RCC 7860 (cell line): ENCODE results near the gene SYF2.

Source experiments
- DNase-seq: peaks from one replicate; pipeline ENCODE4 v3.0.0-alpha.2; 2015; ENCODE audit warnings: low spot score
- FAIRE-seq: peaks from 2 replicates; lab custom pipeline; 2012; peaks lifted over from hg19 to GRCh38; lab: Jason Lieb, UNC

The SYF2 gene

GRCh38 chr1:25186161-25187007, 45.9 kb downstream of the SYF2 start:
- DNase-seq = no peak
- FAIRE-seq = no peak

DNA sequence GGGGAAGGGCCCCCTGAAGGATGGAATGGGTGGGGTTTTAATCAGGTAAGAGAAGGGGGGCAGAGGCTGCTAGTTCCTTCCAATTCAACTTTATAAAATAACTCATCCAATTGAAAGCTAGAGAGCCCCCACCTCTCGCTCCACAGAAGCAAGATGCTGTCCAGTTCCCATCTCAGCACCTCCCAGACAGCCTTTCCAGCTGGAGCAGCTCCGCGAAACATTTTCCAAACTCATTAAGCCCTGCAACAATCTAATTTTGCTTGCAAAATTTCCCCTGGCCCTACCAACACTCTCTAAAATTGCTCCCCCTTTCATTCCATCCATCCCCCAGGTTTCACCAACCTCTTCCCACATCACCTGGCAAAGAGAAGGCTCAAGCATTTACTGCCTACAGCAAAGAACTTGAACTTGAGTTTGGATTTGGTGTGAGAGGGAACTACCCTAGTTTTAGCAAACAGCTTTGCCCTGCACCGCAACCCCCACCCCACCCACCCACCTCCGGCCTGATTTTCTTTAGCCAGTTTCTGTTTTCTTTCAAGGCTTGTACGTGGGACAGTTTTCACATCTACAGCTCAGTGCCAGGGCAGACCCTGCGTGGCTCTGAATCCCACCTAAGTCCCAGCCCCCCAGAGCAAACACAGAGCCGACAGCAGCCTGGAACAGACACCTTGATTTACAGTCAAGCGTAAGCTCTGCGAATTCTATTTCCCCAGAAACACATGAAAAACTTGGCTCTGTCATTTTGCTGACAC, 46.7 kb downstream of the SYF2 start:
- FAIRE-seq = no peak
- DNase-seq = no peak

DNA sequence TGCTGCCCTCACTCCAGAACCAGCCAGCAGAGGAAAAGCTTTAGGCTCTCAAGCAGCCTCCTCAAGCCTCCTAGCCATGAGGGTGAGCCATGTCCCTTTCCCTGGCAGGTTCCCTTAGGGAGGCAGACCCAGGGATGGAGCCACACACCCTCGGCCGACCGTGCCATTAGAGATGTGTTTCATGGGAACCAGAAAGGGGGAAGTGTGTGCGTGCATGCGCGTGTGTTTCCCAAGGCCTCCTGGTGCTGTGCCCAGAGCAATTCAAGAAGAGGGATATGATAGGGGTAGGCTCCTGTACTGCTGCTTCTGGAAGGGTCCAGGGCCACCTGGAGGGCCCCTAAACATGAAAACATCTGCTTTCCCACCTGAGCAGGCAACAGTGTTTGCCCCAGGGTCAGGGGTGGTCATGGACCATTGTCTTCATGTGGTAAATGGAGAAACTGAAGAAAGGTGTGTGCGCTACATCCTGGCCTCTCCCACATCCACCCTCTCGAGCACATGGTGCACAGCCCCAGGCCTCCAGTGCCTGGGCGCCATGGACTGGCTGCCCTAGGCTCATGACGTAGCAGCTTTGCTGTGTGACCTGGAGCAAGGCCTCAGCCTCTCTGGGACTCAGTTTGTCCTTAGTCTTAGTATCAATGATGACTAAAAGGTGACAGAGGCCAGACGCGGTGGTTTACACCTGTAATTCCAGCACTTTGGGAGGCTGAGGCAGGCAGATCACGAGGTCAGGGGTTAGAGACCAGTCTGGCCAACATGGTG, 48.1 kb downstream of the SYF2 start:
- DNase-seq (no peak), FAIRE-seq (no peak)

- no peak for FAIRE-seq
- no peak for DNase-seq
These were observed 48.9 kb downstream of the SYF2 start for GRCh38 chr1:25183126-25183980.

DNA sequence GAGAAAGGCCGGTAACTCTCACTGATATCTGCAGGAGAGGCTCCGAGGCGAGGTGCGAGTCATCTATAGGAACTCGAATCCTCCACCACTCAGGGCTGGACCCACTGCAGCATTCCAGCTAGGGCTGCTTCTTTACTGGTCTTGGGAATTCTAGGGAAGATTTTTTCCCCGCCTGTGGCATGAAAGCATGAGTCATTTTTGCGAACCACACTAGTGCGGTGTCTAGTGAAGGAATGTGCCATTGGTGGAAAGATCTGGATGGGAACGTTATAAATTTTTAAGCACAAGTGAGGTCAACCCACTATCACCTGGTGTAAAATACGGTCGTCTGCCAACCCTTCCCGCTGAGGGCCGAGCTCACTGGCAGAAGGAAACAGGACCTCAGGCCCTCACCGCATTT, 49.7 kb downstream of the SYF2 start:
- DNase-seq = peak; percentile 71
- peak; percentile 76 for FAIRE-seq

DNA sequence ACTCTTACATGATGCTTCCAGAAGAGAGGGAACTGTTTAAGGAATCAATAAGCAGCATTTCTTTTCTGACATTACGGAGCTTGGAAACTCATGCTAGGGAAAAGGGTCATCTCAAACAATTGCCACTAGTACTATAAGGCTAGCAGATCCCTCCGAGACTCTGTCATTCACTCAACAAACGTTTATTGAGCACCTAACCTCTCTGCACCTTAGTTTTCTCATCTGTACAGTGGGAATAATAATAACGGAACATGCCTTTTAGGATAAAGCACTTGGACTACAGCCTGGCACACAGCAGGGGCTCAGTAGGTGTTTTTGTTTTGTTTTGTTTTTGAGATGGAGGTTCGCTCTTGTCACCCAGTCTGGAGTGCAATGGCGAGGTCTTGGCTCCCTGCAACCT, 51.3 kb downstream of the SYF2 start:
- no peak for DNase-seq
- no peak for FAIRE-seq

DNA sequence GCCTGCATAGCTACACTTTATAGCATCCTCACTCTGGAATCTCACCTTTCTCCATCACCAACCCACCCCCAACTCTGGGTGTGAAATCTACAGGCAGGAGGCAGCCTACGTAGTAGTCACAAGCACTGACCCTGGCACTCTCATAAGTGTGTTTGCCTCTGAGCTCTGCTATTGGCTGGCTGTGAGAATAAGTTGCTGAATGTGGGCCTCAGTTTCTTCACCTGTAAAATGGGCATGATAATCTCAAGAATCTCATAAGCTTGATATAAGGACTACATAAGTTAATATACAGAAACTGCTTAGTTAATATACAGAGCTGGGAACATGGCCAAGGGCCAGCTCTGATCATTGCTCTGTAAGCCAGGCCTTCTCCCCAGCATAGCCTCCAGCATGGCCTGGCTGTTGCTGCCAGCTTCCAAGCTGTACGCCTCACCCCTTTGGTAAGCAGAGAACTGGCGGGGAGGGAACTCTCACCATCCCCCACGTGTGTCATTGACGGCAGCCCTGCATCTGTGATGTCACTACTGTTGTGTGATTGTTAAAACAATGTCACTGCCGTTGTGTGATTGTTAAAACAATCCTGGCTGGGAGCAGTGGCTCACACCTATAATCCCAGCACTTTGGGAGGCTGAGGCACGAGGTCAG, 53.3 kb downstream of the SYF2 start:
- DNase-seq (no peak), FAIRE-seq (no peak)

- no peak for DNase-seq
- FAIRE-seq = no peak
These were observed 57.3 kb downstream of the SYF2 start for GRCh38 chr1:25174730-25175612.

DNA sequence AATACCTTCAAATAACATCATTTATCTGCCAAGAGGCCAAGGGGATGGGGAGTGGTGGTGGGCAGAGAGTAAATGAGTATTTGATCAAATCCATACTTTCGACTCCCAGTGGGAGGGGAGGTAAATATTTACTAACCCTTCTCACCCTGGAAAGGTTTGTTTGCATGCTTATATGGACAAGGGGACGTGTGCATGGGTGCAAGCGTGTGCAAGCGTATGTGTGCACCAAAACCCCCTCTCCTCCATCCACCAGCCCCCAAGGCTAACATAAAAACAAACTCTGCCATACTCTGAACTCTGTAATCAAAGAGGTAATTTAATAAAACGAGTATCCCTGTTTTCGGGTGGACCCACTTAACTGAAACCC, 58.0 kb downstream of the SYF2 start:
- DNase-seq (no peak), FAIRE-seq (no peak)

GRCh38 chr1:25173809-25174340, 58.4 kb downstream of the SYF2 start:
- FAIRE-seq (no peak), DNase-seq (peak; percentile 19)
